Hepatocyte (in vitro differentiated cells): ENCODE measurements around the gene MRPL24. TPM values are rescaled to one million over a fixed set of nuclear protein-coding genes. Genes with fewer than 3 reads are reported as not detected.
A peak's percentile ranks its signal among the peaks of the same experiment; 100 is the strongest.

ENCODE experiments used
- DNase-seq: peaks from one replicate; pipeline ENCODE4 v3.0.0-alpha.2; 2016; ENCODE audit warnings: low spot score
- H2AFZ ChIP-seq: fragments of 200-600 bp; sonication (generic); 2 replicates; pipeline ENCODE4 v1.6.0; 2016; ENCODE audit warnings: antibody characterized with exemption, mild to moderate bottlenecking
- H3K27ac ChIP-seq: fragments of 200-600 bp; sonication (generic); 2 replicates; pipeline ENCODE4 v1.5.1; 2016; ENCODE audit warnings: mild to moderate bottlenecking
- H3K27me3 ChIP-seq: fragments of 200-600 bp; sonication (generic); 2 replicates; pipeline ENCODE4 v1.6.1; 2016
- H3K36me3 ChIP-seq: fragments of 200-600 bp; sonication (generic); replicated peaks from 2 replicates; pipeline ENCODE4 v1.5.1; 2016; ENCODE audit warnings: low read depth; ENCODE audit not compliant: insufficient read depth
- H3K4me1 ChIP-seq: fragments of 200-600 bp; sonication (generic); 2 replicates; pipeline ENCODE4 v1.5.1; 2016; ENCODE audit warnings: mild to moderate bottlenecking, moderate library complexity; ENCODE audit not compliant: insufficient read depth
- H3K4me2 ChIP-seq: fragments of 200-600 bp; sonication (generic); 2 replicates; pipeline ENCODE4 v1.6.0; 2016
- H3K4me3 ChIP-seq: fragments of 200-600 bp; sonication (generic); 2 replicates; pipeline ENCODE4 v1.5.1; 2016; ENCODE audit warnings: mild to moderate bottlenecking
- H3K79me2 ChIP-seq: fragments of 200-600 bp; sonication (generic); 2 replicates; pipeline ENCODE4 v1.6.0; 2017; ENCODE audit warnings: mild to moderate bottlenecking
- H3K9me2 ChIP-seq: fragments of 200-600 bp; sonication (generic); replicated peaks from 2 replicates; pipeline ENCODE4 v1.6.0; 2017; ENCODE audit warnings: mild to moderate bottlenecking; ENCODE audit not compliant: insufficient read depth
- H3K9me3 ChIP-seq: fragments of 200-600 bp; sonication (generic); 2 replicates; pipeline ENCODE4 v1.5.1; 2016; ENCODE audit warnings: low read depth, mild to moderate bottlenecking
- H4K20me1 ChIP-seq: fragments of 200-600 bp; sonication (generic); 2 replicates; pipeline ENCODE4 v1.6.0; 2016; ENCODE audit warnings: mild to moderate bottlenecking; ENCODE audit not compliant: insufficient read depth, poor library complexity, severe bottlenecking
- EZH2 ChIP-seq: fragments of 200-600 bp; sonication (generic); IDR thresholded peaks from 2 replicates; pipeline ENCODE4 v1.6.1; 2016; ENCODE audit warnings: antibody characterized with exemption, mild to moderate bottlenecking, borderline replicate concordance
- EZH2phosphoT487 ChIP-seq: fragments of 200-600 bp; sonication (generic); IDR thresholded peaks from one replicate; pipeline ENCODE4 v1.6.1; 2018; ENCODE audit warnings: antibody characterized with exemption, mild to moderate bottlenecking, low read depth, moderate library complexity; ENCODE audit not compliant: unreplicated experiment, severe bottlenecking
- WGBS: methylation state at CpG from one replicate; pipeline ENCODE4 v1.1.6; 2016; ENCODE audit warnings: low lambda C conversion rate; ENCODE audit errors: missing lambda C conversion rate; 5-methylcytosine and 5-hydroxymethylcytosine counted together
- polyA plus RNA-seq: library from polyadenylated mRNA; unstranded; fragments of >200 nt; fragmentation: Nextera tagmentation; extraction: Ambion mirVana; gene quantifications from 2 replicates; pipeline ENCODE4 v1.2.1, GENCODE V29; 2016
- total RNA-seq: library from RNA; depleted of rRNA; stranded (reverse); fragments of >200 nt; gene quantifications from 2 replicates; pipeline ENCODE4 v1.2.3, GENCODE V29; 2014
- TF ChIP-seq, protein P1 (sequence below): fragments of 200-600 bp; sonication (generic); IDR thresholded peaks from 2 replicates; pipeline ENCODE4 v1.5.1; 2016; ENCODE audit warnings: antibody characterized with exemption, mild to moderate bottlenecking; ENCODE audit not compliant: poor library complexity

The MRPL24 gene
- total and polyA plus RNA-seq, 2 experiments from 2014 or later = 40.4 to 64.1 TPM

DNA sequence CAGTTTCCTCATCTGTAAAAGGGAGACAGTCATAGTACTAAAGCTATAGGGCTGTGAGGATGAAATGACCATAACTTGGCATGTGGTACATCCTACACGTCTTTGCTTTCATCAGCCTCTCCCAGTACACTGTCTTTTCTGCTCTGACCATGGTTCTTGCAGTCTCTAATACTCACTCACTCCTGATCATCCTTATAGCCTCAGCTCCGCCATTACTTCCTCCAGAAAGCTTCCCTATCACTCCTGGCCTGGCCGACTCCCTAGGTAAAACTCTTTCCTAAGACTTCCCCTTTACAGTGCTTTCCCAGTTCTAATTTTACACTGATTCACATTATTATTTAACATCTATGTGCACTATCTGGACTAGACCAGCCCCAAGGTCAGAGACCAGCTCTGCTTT lies 5.0 kb upstream of the MRPL24 start:
- Histone ChIP-seq H3K79me2 (peaks cover 60% of the 10 kb centered on the region), H3K27me3 (no peaks in the 10 kb centered on the region), H3K36me3 (no peaks in the 10 kb centered on the region), H3K9me2 (no peaks in the 10 kb centered on the region), H3K9me3 (no peaks in the 10 kb centered on the region), H3K27ac (peak overlapping the region; percentile 100), H3K4me3 (peak overlapping the region; percentile 17), H4K20me1 (no peaks in the 10 kb centered on the region), H3K4me2 (peak overlapping the region; percentile 94), H3K4me1 (peaks cover 50% of the 10 kb centered on the region), H2AFZ (no peak overlapping the region)
- no peak for DNase-seq
- WGBS = 77% methylated on average over 3 of the region's 3 CpGs
- TF ChIP-seq, protein P1, sequence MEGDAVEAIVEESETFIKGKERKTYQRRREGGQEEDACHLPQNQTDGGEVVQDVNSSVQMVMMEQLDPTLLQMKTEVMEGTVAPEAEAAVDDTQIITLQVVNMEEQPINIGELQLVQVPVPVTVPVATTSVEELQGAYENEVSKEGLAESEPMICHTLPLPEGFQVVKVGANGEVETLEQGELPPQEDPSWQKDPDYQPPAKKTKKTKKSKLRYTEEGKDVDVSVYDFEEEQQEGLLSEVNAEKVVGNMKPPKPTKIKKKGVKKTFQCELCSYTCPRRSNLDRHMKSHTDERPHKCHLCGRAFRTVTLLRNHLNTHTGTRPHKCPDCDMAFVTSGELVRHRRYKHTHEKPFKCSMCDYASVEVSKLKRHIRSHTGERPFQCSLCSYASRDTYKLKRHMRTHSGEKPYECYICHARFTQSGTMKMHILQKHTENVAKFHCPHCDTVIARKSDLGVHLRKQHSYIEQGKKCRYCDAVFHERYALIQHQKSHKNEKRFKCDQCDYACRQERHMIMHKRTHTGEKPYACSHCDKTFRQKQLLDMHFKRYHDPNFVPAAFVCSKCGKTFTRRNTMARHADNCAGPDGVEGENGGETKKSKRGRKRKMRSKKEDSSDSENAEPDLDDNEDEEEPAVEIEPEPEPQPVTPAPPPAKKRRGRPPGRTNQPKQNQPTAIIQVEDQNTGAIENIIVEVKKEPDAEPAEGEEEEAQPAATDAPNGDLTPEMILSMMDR = no peak
- TF ChIP-seq EZH2phosphoT487 = no peak

DNA sequence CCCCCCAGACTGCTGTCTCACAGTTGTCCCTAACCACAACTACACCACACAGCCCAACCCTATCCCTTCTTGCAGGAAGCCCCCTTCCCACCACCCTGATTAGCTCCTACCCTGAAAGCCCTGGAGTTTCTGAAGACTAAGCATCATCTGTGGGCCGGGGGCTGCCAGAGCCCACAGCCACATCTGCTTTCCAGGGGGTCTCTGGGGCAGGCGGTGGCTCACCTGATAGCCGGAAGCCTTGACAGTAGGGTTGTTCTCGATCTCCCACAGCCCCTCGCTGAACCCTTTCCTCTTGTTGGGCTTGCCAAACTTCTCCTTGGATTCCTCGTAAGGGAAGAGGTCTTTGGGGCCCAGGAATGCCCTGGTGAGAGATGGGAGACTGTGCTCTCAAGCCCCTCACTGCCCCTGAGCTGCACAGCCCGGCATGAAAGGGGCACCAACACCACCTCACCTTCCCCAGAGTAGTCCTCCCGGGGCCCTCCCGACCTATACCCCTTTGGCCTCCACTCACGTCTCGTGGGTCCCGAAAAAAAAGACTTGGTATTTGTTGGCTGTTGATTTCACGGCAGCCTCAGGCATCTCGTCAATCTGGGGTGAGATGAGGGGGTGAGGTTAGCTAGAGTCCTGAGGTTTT lies 4.0 kb upstream of the MRPL24 start:
- Histone ChIP-seq H3K9me2 (no peaks in the 10 kb centered on the region), H3K4me3 (no peak overlapping the region), H4K20me1 (no peaks in the 10 kb centered on the region), H2AFZ (no peak overlapping the region), H3K36me3 (no peaks in the 10 kb centered on the region), H3K4me2 (no peak overlapping the region), H3K9me3 (no peaks in the 10 kb centered on the region), H3K4me1 (peaks cover 52% of the 10 kb centered on the region), H3K79me2 (peaks cover 56% of the 10 kb centered on the region), H3K27me3 (no peaks in the 10 kb centered on the region), H3K27ac (peak overlapping the region; percentile 100)
- WGBS = 95% methylated on average over 14 of the region's 14 CpGs
- no peak for TF ChIP-seq EZH2
- TF ChIP-seq EZH2phosphoT487 = no peak
- no peak for DNase-seq

DNA sequence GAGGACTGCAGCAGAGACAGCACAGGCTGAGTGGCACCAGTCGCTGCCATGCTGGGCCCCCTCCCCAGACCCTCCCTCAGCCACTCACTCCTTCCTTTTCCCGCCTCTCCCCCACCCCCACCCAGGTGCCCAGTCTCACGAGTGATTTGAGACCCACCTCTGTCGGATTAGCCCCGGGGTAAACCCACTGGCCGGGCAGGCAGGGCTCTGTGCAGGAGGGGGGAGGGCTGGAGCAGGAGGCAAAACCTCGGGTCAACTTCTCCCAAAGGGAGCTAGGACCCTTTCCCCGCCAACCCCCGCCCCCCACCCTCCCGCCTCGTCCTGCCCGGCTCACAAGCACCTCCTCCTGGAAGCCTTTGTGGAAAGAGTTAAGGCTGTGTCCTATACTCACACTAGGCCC lies 3.5 kb upstream of the MRPL24 start:
- Histone ChIP-seq H3K9me2 (no peaks in the 10 kb centered on the region), H3K4me2 (no peak overlapping the region), H3K4me1 (peaks cover 48% of the 10 kb centered on the region), H3K9me3 (no peaks in the 10 kb centered on the region), H4K20me1 (no peaks in the 10 kb centered on the region), H3K27me3 (no peaks in the 10 kb centered on the region), H2AFZ (no peak overlapping the region), H3K79me2 (peaks cover 56% of the 10 kb centered on the region), H3K4me3 (no peak overlapping the region), H3K36me3 (no peaks in the 10 kb centered on the region), H3K27ac (no peak overlapping the region)
- 90% methylated on average over 2 of the region's 12 CpGs for WGBS
- DNase-seq = no peak
- TF ChIP-seq EZH2phosphoT487 (no peak), EZH2 (no peak)
- TF ChIP-seq, protein P1 = no peak

DNA sequence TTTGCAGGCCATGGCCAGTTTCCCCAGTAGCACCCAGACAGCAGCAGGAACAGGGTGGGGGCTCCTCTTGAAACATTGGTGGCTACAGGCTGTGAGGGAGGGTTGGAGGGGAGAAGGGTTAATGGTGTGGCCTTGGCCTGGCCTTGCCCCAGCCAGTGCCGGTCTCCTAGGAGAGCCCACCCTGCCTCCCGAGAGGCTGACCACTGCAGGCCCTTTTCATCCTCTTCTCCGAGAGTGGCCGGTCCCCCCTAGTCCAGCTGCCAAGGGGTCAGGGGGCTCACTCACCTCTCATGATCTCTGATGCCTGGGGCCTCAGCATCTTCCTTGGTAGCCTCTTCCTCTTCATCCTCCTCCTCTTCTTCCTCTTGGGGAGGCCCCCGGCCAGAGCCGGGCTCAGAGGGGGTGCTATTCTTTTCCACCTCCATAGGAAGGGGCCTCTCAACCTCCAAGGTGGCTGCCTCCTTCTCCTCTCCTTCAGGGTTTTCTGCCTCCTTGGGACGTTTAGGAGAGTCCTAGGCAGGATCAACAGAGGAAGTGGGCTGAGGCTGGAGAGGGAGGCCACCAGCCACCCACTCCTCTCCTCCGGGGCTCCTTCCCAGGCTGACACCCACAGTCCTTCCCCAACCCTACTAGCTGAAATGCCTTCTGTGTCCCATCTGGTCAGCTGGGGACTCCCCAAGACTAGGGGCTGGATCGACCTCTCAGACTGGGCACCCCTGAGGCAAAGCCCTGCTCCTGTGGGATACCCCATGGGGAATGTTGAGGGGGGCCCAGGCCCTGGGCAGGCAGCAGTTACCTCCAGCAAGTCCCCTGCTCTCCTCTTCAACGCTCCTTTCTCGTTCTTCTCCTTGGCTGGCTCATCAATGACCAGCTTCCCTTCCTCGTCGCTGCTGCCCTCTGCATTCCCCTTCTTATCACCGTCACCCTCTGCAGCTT lies 2.7 kb upstream of the MRPL24 start:
- H3K36me3 ChIP-seq = no peaks in the 10 kb centered on the region

More for the DNA sequence above, 2.7 kb upstream of the MRPL24 start:
- H3K4me2 ChIP-seq = no peak overlapping the region
- no peaks in the 10 kb centered on the region for H3K9me3 ChIP-seq
- TF ChIP-seq EZH2phosphoT487 = no peak
- TF ChIP-seq, protein P1 = no peak
- no peak for TF ChIP-seq EZH2
- H3K4me1 ChIP-seq = peaks cover 41% of the 10 kb centered on the region
- 95% methylated on average over 14 of the region's 14 CpGs for WGBS
- no peaks in the 10 kb centered on the region for H3K9me2 ChIP-seq
- H3K4me3 ChIP-seq = no peak overlapping the region
- peaks cover 54% of the 10 kb centered on the region for H3K79me2 ChIP-seq
- H3K27me3 ChIP-seq = no peaks in the 10 kb centered on the region
- H3K27ac ChIP-seq = no peak overlapping the region
- H4K20me1 ChIP-seq = no peaks in the 10 kb centered on the region
- H2AFZ ChIP-seq = no peak overlapping the region
- DNase-seq = no peak
